NCI-H2196 (cell line): Measurements from ENCODE around the gene RIPK4.

ENCODE experiments used
- DNase-seq: peaks from one replicate; lab custom pipeline; 2025; ENCODE audit not compliant: unreplicated experiment; lab: John Stamatoyannopoulos, UW

Gene RIPK4

GRCh38 chr21:41766883-41767605 is at the start of gene RIPK4:
Gene RIPK4, minus strand, starts transcription at chr21:41767052. Its CDS starts 11 bp downstream, at chr21:41767041.
- DNase-seq = peak; percentile 89

DNA sequence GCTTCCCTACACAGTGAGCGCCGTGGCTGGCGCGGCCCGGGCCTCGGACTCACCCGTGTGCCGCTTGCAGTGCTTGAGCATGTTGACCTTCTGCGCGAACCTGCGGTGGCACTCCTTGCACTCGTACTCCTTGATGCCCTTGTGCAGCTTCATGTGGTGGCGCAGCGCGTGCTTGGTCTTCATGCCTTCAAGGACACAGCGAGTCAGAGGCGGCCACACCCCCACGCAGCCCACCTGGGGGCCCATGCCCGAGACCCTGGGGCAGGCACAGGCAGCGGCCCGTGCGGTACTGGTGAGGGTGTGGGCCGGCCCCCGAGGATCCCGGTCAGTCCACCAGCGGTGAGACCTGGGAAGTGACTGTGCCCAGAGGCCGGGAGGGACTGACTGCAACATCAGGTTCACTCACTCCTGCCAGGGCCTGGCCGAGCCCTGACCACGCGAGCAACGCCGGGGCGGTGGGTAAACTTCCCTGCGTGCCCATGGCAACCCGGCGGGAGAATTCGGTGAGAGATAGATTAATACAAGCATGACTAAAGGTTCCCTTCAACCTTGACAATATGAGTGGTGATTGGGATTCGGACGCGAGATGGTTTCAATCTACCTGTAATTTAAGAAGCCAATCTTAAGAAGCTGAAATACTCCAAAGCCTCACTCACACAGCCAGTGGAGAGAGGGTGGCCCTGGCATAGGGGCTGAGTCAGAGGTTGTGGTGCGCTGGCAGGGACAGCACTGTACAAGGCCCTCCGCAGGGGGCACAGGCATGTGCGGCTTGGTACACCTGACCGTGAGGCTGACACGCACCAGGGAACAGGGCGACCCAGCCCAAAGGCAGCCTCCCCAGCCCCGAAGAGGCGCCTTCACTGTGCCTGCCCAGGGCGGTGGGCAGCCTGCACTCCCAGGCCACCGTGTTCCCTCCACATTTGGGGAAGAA is 49.1 kb upstream of the RIPK4 start:
- DNase-seq = no peak

DNA sequence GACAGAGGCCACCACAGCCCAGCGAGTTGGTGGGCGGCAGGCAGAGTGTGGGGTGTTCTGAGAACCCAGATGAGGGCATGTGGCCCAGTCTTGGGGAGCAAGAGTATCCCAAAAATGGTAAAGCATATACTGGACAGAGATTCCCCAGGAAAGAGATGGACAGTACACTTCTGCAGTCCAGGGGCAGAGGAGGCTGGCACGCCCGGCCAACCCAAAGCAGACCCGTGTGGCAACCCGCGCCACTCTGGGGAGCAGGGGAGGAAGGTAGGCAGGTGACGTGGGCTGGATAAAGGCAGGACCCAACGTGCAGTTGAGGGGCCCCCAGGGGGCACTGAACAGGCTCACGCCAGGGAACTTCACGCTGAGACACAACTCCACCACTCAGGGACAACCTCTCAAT is 46.4 kb upstream of the RIPK4 start:
- no peak for DNase-seq

GRCh38 chr21:41812679-41813078 is 45.8 kb upstream of the RIPK4 start:
- no peak for DNase-seq

DNA sequence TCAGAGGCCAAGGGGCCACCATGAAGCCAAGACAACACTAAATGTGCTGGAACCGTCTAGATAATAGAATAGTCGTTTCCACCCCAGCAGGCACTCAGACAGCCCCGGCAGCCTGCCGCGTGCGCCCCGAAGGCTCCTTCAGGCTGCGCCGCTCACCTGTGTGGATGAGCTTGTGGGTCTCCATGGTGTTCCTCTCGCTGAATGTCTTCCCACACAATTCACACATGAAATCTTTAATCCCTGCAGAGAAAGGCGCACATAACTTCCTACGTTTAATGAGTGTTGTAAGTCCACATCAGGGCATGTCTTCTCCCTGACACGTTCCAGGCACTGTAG is 43.7 kb upstream of the RIPK4 start:
- DNase-seq = no peak

DNA sequence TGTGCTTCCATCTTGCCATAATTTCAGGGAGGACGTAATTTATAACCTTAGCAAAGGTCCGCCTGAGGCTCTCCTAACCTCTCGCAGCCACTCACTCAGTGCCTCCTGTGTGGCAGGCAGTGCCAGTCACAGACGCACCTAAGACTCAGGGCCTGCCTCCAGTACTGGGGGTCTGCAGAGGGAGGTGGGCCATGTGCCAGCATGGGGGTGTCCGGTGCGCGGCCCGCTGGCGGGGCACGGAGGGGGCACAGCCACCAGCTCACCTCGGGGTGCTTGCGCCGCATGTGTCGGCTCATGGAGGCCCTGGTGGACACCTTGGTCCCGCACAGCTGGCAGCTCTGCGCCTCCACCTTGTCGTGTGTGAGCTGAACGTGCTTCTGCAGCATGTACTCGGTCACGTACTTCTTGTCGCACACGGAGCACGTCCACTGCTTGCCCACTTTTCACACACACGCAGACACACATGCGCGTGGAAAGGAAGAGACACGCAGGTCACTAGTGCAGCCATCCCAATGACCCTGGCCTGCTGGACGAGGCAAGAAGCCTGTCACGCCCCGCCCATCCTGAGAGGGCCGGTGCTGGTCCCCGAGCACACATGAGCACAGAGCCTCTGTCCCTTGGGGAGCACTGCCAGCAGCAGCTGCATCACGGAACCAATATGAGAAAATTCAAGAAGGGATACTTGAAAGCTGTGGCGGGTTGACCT is 43.2 kb upstream of the RIPK4 start:
- no peak for DNase-seq

GRCh38 chr21:41808846-41809245 is 42.0 kb upstream of the RIPK4 start:
- no peak for DNase-seq

DNA sequence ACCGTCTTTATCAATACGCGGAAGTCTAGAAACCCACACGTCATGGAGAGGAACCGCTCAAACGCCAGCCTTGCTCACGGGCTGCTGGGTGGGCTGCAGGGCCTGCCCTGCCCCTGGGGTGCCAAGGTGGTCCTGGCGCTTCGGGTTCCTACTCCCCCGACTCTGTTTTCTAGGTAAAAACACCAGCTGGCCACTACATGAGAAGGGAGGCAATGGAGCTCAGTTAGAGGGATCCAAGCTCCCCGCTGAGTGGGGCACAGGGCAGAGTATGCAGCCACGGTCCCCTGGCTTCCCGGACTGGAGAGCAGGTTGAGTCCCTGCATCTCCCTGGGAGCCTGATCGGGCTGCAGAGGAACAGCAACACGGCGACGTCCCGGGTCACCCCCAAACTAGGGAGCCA is 41.2 kb upstream of the RIPK4 start:
- DNase-seq = no peak

- no peak for DNase-seq
Observed at GRCh38 chr21:41806773-41807172, 39.9 kb upstream of the RIPK4 start.

GRCh38 chr21:41805643-41806042 is 38.8 kb upstream of the RIPK4 start:
- DNase-seq = no peak

DNA sequence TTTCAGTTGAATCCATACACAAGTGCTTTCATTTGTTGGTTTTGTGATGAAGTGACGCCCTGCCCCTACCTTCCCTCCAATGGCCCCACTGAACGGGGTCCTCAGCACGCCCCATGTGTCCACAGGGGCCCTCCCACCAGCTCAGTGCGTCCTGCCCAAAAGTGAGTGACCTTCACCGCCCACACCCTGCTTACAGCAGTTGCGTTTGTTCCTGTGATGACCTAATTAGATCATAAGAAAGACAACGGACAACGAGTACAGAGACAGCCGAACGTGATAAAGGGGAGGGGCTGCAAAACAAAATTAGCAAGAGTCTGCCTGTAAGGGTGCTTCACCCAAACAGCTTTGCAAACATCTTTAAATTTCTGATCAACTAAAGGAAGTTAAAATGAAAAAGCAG is 38.2 kb upstream of the RIPK4 start:
- DNase-seq = no peak

- no peak for DNase-seq
Observed at GRCh38 chr21:41804381-41804780, 37.5 kb upstream of the RIPK4 start.

DNA sequence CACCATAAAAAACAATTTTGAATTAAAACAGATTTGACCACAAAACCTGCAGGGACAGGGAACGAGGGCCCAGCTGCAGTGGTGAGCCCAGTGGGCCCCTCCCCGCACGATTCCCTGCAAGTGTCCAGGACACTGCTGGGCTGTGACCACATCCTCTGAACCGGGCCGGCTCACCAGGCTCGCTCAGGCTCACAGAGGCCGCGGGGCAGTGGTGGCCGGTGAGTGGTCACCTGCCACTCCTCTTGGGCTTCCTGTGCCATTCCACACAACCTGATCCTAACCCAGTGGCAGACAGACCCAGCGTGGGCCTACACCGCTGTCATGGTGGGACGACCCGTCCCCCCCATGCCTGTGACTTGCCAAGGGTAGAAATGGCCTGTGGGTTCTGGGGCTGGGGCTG is 36.5 kb upstream of the RIPK4 start:
- DNase-seq = no peak

GRCh38 chr21:41802684-41803083 is 35.8 kb upstream of the RIPK4 start:
- DNase-seq = peak; percentile 52

DNA sequence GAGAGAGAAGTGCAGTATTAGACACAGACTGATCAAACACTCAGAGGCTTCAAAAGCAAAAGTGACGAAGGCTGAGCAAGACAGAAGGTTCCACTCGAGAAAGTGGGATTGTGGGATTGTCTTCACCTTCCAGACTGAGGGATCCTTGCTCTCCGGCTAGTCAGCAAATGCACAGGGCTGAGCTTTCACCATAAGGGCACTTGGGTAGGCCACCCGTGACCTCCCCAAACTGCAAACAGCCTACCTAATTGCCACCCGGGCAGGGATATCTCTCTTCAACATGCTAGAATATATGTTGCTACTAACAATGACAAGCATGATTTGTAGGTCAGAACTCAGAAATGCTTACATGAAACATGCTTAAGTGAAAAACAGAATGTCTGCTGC is 35.3 kb upstream of the RIPK4 start:
- no peak for DNase-seq

GRCh38 chr21:41801321-41802197 is 34.7 kb upstream of the RIPK4 start:
- no peak for DNase-seq

DNA sequence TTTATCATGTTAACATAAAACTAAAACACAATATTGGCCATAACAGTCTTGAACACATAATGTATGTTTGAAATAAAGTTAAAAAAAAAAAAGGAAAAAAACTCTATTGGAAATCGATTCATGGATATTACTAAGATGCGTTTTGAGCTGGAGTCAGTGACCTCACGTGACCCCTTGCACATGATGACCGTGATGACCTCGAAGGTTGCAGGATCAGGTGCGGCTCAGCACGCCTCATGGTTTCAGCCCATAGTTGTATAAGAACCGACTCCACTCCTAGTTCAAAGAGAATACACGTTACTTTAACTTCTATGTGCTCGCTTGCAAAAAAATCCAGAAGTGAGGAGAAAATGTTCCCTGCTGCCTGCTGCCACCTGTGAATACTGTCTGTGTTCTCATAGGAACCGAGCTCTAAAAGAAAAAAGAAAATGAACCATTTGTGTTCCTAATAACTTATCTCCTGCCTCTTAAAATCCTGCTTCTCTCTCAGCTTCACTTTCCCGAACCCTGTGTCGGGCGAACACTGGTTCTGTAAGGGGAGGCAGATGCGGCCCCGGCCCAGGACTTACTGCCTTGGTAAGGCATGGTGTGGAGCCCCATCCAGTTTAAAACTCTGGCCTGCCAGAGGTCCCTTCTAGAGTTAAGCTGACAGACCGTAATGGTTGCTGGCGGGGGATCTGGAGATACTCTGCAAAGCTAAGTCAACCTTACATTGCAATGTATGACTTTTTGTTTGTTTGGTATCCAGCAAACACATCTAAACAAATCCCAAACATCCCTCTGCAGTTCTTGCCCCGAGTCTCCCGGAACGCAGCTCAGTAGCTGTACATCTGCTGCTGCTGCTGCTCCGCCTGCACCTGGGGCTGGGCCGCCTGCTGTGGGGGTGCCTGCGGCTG is 33.8 kb upstream of the RIPK4 start:
- no peak for DNase-seq

GRCh38 chr21:41799763-41800162 is 32.9 kb upstream of the RIPK4 start:
- no peak for DNase-seq

GRCh38 chr21:41798326-41798725 is 31.5 kb upstream of the RIPK4 start:
- DNase-seq = no peak
